GM19043 (cell line): Measurements from ENCODE around the gene SMCO2.

Experiments
- ATAC-seq: cut with Tn5 transposase; IDR thresholded peaks from one replicate; pipeline ENCODE4 v1.9.1; 2021; ENCODE audit warnings: low read depth; ENCODE audit not compliant: unreplicated experiment

Gene SMCO2

DNA sequence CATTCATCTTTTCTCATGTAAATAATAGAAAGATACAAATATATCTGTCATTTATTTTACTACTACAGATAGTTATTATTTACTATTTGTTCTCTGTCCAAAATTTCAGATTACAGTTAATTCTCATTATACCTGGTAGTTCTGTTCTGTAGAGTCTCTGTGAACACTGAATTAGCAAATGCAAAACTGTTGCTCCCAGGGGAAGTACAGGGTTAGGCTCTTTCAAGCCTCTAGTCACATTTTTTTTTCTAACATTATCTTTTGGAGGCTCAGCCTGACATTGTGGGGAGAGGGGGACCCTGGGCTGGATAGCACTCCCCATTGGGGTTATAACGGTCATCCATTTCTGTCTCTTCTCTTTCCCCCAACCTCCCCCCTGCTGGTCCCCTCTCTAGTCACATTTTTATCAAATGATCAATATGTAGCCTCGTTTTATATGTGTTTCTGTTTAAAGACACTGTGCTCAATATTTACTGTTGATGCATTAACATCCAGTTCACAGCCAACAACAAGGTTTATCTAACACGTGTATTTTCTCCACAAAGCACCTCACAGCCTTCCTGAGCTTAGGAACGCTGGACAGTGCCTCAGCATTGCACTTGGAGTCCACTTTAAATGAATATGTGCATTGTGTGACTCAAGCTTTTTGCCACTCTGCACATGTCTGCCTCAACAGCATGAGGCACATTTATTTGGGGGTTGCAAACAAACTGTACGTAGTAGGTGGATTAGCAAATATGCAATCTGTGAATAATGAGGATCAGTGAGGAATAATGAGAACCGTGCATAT is 4.7 kb downstream of the SMCO2 start:
- ATAC-seq: no peak

- ATAC-seq: no peak
These were observed 6.9 kb downstream of the SMCO2 start for GRCh38 chr12:27453421-27453820.

DNA sequence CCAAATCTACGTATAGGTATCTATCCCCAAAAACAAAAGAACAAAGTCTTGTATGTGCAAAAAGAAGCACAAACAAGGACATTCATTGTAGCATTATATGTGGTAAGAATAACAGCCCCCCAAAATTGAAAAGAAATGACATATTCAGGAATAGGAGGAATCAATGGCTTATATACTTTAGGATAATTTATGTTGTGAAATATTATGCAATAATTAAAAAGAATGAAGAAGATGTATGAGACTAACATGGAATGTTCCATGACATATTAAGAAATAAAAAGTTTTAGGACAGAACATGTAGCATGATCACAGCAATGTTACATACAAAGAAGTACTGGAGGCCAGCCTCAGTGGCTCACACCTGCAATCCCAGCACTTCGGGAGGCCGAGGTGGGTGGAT is 9.1 kb downstream of the SMCO2 start:
- ATAC-seq: no peak

GRCh38 chr12:27456618-27457017 is 10.1 kb downstream of the SMCO2 start:
- ATAC-seq: no peak

DNA sequence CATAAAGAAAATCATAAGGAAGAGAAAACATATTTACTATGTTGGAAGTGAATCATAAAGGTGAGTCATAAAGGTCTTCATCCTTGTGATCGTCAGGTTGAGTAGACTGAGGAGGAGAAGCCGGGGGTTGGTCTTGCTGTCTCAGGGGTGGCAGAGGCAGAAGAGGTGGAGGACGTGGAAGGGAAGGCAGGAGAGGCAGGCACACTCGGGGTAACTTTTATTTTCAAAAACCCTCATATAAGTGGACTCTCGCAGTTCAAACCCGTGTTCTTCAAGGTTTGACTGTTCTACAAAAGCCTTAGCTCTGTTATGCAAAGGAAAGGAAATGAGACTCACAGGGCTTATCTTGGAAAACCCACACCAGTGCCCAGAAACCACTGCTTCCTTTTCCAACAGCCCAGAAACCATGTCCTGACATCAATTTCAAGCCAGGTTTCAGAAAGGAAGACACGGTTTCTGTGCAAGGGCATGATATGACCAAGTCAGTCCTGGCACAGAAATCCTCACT is 14.0 kb downstream of the SMCO2 start:
- ATAC-seq: no peak

DNA sequence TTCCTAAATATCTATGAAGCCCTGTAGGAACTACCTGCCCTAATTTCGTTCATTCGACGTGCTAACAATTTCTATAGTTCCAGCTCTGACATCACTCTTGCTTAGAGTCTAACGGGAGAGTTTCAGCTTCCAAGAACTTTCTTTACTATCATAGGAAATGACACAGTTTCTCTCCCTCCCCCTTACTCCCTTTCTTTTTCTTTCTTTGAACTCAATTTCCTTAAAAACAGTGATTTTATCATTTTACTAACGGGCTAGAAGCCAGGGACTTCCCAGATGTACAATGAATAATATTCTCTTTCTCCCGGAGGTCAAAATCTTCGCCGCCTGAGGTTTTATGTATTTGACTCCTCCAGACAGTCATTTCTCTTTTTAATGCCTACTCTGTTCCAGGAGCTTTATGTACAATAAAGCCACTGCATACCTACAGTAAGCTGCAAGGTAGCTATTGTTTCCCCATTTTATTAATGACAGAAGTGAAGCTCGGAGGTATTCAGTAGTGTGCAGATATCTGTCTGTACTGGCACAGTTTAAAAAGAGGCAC is 15.7 kb downstream of the SMCO2 start:
- ATAC-seq: no peak

DNA sequence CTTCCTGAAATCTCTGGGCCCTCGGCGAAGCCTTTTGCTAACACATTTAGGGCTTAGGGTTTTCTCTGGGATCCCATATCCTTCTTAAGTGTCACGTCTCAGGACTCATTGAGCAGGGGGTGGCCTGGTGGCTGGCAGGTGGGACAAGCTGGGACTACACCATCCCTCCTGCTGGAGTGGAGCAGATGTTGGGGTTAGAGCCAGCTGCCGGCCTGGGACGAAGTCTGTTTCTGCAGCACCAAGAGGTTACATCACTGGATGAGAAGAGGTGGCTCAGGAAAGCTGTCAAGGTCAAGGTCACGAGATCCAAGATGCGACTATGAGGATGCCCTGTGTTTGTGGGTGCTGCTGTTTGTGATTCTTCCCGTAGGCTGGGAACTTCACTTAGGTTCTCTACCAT is 16.3 kb downstream of the SMCO2 start:
- no peak for ATAC-seq

- ATAC-seq: no peak
These were observed 17.1 kb downstream of the SMCO2 start for GRCh38 chr12:27463511-27464219.

GRCh38 chr12:27464220-27464554 is 17.7 kb downstream of the SMCO2 start:
- ATAC-seq: no peak

DNA sequence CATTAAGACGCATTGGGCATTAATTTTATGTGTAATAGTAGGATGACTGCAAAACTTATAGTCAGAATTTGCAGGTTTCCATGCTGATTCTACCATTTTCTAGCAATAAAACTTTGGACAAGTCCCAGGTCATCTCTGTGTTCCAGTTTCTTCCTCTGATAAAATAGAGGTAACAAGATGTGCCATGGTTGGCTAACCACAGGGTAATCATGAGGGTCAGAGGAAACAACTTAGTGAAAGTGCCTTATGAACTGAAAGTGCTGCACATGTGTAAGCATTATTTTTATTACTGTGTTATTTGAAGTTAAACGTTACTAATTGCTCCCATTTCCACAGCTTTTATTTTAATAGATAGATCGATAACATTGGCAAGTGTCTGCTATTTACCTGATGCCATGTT is 21.1 kb downstream of the SMCO2 start:
- ATAC-seq: no peak

GRCh38 chr12:27468241-27468640 is 21.7 kb downstream of the SMCO2 start:
- no peak for ATAC-seq

GRCh38 chr12:27469176-27469736 is 22.7 kb downstream of the SMCO2 start:
- ATAC-seq: no peak

GRCh38 chr12:27472604-27473003 is 26.1 kb downstream of the SMCO2 start:
- ATAC-seq: no peak

DNA sequence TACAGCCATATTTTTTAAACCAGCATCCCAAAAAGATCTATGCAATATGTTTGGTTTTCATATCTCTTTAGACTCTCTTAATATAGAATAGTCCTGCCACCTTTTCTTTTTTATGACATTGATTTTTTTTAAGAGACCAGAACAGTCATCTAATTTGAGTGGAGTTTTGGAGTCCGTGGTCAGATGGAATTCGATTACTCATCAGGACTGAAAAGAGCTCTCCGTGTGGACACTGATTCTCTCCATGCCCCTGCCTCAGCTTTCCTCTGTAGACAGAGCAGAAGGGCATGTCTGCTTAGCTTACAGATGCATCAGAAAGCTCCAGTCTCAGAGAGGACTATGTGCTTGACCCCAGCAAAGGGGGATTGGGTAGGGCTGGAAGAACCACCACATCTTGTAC is 27.8 kb downstream of the SMCO2 start:
- no peak for ATAC-seq

DNA sequence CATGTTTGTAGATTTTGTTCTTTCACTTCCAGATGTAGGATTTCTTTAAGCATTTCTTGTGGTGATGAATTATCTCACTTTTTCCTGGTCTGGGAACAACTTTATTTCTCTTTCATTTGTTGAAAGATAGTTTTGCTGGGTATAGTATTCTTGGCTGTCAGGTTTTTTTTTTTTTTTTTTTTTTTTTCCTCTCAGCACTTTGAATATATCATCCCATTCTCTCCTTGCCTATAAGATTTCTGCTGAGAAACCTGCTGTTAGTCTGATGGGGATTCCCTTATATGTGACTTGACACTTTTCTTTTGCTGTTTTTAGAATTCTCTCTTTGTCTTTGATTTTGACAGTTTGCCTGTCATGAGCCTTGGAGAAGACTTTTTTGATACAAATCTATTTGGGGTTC is 30.5 kb downstream of the SMCO2 start:
- no peak for ATAC-seq

DNA sequence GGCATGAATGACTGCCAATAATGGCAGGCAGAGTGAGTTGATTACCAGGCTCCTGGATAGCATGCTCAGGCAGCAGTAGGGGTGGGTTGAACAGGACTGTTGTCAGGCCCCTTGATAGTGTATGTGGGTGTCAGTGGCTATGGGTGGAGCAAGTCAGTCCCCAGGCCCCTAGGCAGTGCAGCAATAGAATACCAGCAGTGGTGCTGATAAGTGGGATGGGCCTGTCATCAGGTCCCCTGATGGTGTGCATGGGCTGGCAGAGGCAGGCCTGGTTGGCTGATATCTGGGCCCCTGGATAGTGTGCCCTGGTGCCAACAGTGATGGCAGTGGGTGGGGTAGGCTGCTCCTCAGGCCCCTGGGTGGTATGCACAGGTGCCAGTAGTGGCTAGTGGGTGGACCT is 32.4 kb downstream of the SMCO2 start:
- ATAC-seq: no peak

DNA sequence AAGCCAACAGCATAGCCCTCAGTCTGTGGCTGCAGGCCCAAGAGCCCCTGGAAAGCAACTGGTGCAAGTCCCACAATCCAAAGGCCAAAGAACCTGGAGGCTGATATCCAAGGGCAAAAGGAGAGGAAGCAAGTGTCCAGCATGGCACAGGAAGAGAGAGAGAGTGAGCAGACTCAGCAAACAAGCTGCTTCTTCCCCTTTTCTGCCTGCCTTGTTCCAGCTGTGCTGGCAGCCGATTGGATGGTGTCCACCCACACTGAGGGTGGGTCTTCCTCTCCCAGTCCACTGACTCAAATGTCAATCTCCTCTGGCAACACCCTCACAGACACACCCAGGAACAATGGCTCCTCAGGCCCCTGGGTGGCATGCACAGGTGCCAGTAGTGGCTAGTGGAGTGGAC is 33.5 kb downstream of the SMCO2 start:
- ATAC-seq: no peak

- no peak for ATAC-seq
These were observed 40.4 kb downstream of the SMCO2 start for GRCh38 chr12:27486961-27487360.

GRCh38 chr12:27488479-27488878 is 41.9 kb downstream of the SMCO2 start:
- ATAC-seq: no peak

GRCh38 chr12:27491226-27491625 is 44.7 kb downstream of the SMCO2 start:
- ATAC-seq: no peak

DNA sequence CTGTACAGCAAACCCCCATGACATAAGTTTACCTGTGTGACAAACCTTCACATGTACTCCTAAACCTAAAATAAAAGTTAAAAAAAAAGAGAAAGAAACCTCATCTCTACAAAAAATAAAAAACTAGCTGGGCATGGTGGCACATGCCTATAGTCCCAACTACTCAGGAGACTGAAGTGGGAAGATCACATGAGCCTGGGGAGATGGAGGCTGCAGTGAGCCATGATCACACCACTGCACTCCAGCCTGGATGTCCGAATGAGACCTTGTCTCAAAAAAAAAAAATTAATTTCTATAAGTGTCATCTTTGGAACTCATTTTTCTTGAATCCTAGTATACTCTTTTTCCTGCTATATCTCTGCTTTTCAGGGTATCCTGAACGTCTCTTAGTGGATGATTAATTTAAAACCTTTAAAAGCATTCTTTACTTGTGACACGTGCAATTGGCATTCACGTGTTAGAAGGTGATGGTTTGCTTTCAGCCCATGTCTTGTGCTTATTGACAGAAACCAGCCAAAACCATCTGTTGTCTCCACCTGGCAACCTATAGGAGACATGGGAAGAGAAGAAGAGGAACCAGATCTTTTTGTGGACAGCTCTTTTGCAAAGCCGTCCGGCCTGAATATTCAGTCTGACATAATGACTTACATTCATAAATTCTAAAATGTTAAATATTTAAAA is 46.9 kb downstream of the SMCO2 start:
- no peak for ATAC-seq
